ENCODE data around the gene MCF2L.

- TF ChIP-seq CTCF (IDR thresholded peaks at IDR 0.05; ENCODE audit: low read depth, low read length) (no peak), EZH2phosphoT487 (IDR thresholded peaks at IDR 0.05; ENCODE audit: low read depth) (no peak)
Observed at GRCh38 chr13:113146750-113147149, 177.7 kb downstream of the MCF2L start.

Measured in OCI-LY3 (cell line).